Measurements from ENCODE around the gene NLRC3. TPM values are rescaled to one million over a fixed set of nuclear protein-coding genes. Genes with fewer than 3 reads are reported as not detected.
A peak's percentile ranks its signal among the peaks of the same experiment; 100 is the strongest.

NLRC3 gene
- total RNA-seq, 2 donors from 2014 or later, result 36.8 to 49.1 TPM

- Mint-ChIP-seq H3K4me3 (peak overlapping the region; percentile 90), H3K36me3 (ENCODE audit: low read depth) (peaks cover 20% of the 10 kb centered on the region), H3K27me3 (no peaks in the 10 kb centered on the region), H3K4me1 (peaks cover 7% of the 10 kb centered on the region), H3K9me3 (no peaks in the 10 kb centered on the region), H3K27ac (peak overlapping the region; percentile 76)
- no peak for ATAC-seq (replicated peaks)
Observed at GRCh38 chr16:3579776-3580175, 2.6 kb upstream of the NLRC3 start.

- Mint-ChIP-seq H3K9me3 (no peaks in the 10 kb centered on the region), H3K4me1 (peaks cover 7% of the 10 kb centered on the region), H3K36me3 (ENCODE audit: low read depth) (peaks cover 17% of the 10 kb centered on the region), H3K27me3 (no peaks in the 10 kb centered on the region), H3K27ac (peak overlapping the region; percentile 95), H3K4me3 (peak overlapping the region; percentile 90)
- peak; percentile 71 for ATAC-seq (replicated peaks)
Observed at GRCh38 chr16:3578610-3579551, 1.7 kb upstream of the NLRC3 start.

DNA sequence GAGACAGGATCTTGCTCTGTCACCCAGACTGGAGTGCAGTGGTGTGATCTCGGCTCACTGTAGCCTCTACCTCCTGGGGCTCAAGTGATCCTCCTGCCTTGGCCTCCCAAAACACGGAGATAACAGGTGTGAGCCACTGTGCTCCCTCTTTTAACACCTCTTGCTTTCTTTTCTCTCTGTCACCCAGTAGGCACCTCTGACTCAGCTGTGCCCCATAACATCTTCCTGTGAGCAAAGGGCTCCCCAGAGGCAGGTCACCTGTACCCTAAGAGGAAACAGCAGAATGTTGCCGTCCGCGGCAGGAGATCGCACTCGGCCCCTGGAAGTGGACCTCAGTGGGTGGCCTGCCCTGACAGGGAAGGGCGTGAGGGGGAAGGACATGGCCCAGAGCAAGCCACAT is 918 bp upstream of the NLRC3 start:
- peak; percentile 74 for ATAC-seq (replicated peaks)
- H3K27ac Mint-ChIP-seq, result peak overlapping the region; percentile 95
- no peaks in the 10 kb centered on the region for H3K9me3 Mint-ChIP-seq
- H3K36me3 Mint-ChIP-seq (ENCODE audit: low read depth), result peaks cover 13% of the 10 kb centered on the region
- peak overlapping the region; percentile 90 for H3K4me3 Mint-ChIP-seq
- H3K27me3 Mint-ChIP-seq, result no peaks in the 10 kb centered on the region
- peaks cover 7% of the 10 kb centered on the region for H3K4me1 Mint-ChIP-seq

DNA sequence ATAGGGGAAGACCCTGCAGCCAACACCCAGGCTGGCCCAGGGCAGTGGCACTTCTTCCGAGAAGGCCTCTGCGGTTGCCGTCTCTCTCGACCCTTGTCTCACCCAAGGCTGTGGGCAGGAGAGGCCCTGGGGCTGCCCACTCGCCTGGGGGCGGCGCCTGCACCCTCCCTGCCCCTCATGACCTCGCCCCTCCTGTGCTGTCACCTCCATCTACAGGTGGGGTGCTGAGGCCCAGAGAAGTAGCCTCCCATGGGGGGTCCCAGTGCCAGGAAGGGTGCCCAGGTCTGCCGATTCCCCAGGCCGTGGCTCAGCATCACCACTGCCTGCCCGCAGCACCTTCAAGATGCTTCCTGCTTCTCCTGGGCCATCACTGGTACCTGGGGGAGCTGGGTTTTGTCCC is 992 bp downstream of the NLRC3 start:
- H3K9me3 Mint-ChIP-seq, result no peaks in the 10 kb centered on the region
- peak overlapping the region; percentile 95 for H3K27ac Mint-ChIP-seq
- peak overlapping the region; percentile 90 for H3K4me3 Mint-ChIP-seq
- H3K4me1 Mint-ChIP-seq, result peaks cover 7% of the 10 kb centered on the region
- H3K27me3 Mint-ChIP-seq, result no peaks in the 10 kb centered on the region
- H3K36me3 Mint-ChIP-seq (ENCODE audit: low read depth), result peaks cover 26% of the 10 kb centered on the region
- ATAC-seq (replicated peaks), result peak; percentile 34

- ATAC-seq (replicated peaks), result no peak
- Mint-ChIP-seq H3K9me3 (no peaks in the 10 kb centered on the region), H3K27me3 (no peaks in the 10 kb centered on the region), H3K4me3 (peak overlapping the region; percentile 90), H3K36me3 (ENCODE audit: low read depth) (peaks cover 32% of the 10 kb centered on the region), H3K27ac (peak overlapping the region; percentile 95), H3K4me1 (peaks cover 7% of the 10 kb centered on the region)
Observed at GRCh38 chr16:3575491-3575890, 1.7 kb downstream of the NLRC3 start.

- no peak for ATAC-seq (replicated peaks)
- H3K36me3 Mint-ChIP-seq (ENCODE audit: low read depth), result peaks cover 43% of the 10 kb centered on the region
- peak overlapping the region; percentile 90 for H3K4me3 Mint-ChIP-seq
- H3K27ac Mint-ChIP-seq, result no peak overlapping the region
- no peaks in the 10 kb centered on the region for H3K27me3 Mint-ChIP-seq
- peaks cover 7% of the 10 kb centered on the region for H3K4me1 Mint-ChIP-seq
- H3K9me3 Mint-ChIP-seq, result no peaks in the 10 kb centered on the region
Observed at GRCh38 chr16:3574195-3574594, 3.0 kb downstream of the NLRC3 start.

DNA sequence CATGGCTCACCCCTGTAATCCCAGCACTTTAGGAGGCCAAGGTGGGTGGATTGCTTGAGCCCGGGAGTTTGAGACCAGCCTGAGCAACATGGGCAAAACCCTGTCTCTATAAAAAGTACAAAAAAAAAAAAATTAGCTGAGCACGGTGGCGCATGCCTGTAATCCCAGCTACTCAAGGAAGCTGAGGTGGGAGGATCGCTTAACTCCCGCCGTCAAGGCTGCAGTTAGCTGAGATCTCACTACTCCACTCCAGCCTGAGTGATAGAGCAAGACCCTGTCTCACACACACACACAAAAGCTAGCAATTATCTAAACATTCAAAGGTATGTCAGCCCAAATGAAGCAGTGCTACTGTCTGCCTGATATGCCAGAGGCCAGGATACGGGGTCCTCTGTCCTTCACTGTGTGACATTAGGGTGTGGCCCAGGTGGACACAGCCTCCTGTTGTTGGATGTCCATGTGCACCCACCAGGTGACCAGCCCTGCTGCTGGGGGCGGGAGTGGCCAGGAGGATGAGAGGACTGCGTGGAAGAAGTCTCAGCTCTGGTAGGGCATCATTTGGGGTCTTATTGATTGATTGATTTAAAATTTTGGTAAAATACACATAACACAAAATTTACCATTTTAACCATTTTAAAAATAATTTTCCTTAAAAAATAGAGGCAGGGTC is 3.9 kb downstream of the NLRC3 start:
- no peak for ATAC-seq (replicated peaks)
- Mint-ChIP-seq H3K27ac (no peak overlapping the region), H3K36me3 (ENCODE audit: low read depth) (peaks cover 51% of the 10 kb centered on the region), H3K9me3 (no peaks in the 10 kb centered on the region), H3K27me3 (no peaks in the 10 kb centered on the region), H3K4me3 (no peak overlapping the region), H3K4me1 (peaks cover 5% of the 10 kb centered on the region)

GRCh38 chr16:3570420-3571062 is 6.7 kb downstream of the NLRC3 start:
- no peak for ATAC-seq (replicated peaks)
- Mint-ChIP-seq H3K36me3 (ENCODE audit: low read depth) (peaks cover 53% of the 10 kb centered on the region), H3K9me3 (no peaks in the 10 kb centered on the region), H3K4me3 (no peak overlapping the region), H3K27me3 (no peaks in the 10 kb centered on the region), H3K27ac (peak overlapping the region; percentile 53), H3K4me1 (no peaks in the 10 kb centered on the region)

DNA sequence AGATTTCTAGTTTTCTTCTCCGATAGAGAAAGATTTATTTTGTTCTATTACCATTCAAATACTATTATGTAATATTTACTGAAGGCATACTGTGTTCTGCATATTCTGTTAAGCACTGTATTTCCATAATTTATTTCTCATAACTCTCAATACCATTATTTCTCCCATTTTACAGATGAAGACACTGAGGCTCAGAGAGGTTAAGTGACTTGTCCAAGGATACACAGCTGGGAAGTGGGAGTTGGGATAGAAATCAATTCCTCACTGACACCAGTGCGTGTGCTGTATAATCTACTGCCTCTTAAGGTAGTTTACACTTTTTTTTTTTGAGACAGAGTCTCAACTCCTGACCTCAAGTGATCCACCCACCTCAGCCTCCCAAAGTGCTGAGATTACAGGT is 7.4 kb downstream of the NLRC3 start:
- Mint-ChIP-seq H3K9me3 (no peaks in the 10 kb centered on the region), H3K36me3 (ENCODE audit: low read depth) (peaks cover 59% of the 10 kb centered on the region), H3K4me1 (no peaks in the 10 kb centered on the region), H3K4me3 (no peak overlapping the region), H3K27ac (peak overlapping the region; percentile 53), H3K27me3 (no peaks in the 10 kb centered on the region)
- no peak for ATAC-seq (replicated peaks)

GRCh38 chr16:3566990-3567389 is 10.2 kb downstream of the NLRC3 start:
- no peaks in the 10 kb centered on the region for H3K9me3 Mint-ChIP-seq
- no peak overlapping the region for H3K4me3 Mint-ChIP-seq
- ATAC-seq (replicated peaks), result no peak
- H3K4me1 Mint-ChIP-seq, result no peaks in the 10 kb centered on the region
- H3K27me3 Mint-ChIP-seq, result no peaks in the 10 kb centered on the region
- peaks cover 69% of the 10 kb centered on the region for H3K36me3 Mint-ChIP-seq (ENCODE audit: low read depth)
- H3K27ac Mint-ChIP-seq, result no peak overlapping the region

GRCh38 chr16:3564889-3565141 is 12.4 kb downstream of the NLRC3 start:
- no peak overlapping the region for H3K27ac Mint-ChIP-seq
- H3K36me3 Mint-ChIP-seq (ENCODE audit: low read depth), result peaks cover 67% of the 10 kb centered on the region
- ATAC-seq (replicated peaks), result no peak
- no peaks in the 10 kb centered on the region for H3K27me3 Mint-ChIP-seq
- no peaks in the 10 kb centered on the region for H3K9me3 Mint-ChIP-seq
- H3K4me3 Mint-ChIP-seq, result no peak overlapping the region
- no peaks in the 10 kb centered on the region for H3K4me1 Mint-ChIP-seq

DNA sequence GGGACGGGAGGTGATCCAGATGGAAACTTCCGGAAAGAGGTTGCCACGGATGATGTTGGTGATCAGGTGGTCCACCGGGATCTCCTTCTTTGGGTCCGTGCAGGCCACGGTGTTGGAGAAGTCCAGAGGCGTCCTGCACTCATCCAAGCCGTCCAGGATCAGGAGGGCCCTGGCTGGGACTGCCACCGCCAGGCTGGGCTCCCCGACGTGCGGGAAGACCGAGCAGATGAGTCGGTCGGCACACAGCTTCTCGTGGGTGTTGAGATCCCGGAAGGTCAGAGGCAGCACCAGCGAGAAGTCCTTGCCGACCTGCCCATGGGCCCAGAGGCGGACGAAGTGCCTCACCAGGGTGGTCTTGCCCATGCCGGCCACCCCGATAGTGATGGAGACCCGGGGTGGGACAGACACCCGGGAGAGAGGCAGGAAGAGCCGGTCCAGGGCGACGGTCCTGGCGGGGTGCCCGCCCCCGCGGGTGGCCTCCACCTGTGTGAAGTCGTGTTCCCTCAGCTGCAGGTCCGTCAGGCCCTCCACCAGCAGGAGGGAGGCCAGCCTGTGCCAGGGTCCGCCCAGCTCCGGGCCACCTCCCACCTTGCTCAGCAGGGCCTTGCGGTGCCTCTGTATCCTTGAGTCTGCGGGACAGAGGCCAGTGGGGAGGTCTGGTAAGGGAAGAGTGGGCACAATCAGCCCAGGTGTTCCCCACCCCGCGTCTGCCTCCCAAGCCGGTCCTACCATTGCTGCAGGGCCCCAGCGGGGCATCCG is 12.9 kb downstream of the NLRC3 start:
- Mint-ChIP-seq H3K27me3 (no peaks in the 10 kb centered on the region), H3K9me3 (no peaks in the 10 kb centered on the region), H3K4me1 (no peaks in the 10 kb centered on the region), H3K27ac (no peak overlapping the region), H3K4me3 (no peak overlapping the region), H3K36me3 (ENCODE audit: low read depth) (peaks cover 66% of the 10 kb centered on the region)
- ATAC-seq (replicated peaks), result no peak

DNA sequence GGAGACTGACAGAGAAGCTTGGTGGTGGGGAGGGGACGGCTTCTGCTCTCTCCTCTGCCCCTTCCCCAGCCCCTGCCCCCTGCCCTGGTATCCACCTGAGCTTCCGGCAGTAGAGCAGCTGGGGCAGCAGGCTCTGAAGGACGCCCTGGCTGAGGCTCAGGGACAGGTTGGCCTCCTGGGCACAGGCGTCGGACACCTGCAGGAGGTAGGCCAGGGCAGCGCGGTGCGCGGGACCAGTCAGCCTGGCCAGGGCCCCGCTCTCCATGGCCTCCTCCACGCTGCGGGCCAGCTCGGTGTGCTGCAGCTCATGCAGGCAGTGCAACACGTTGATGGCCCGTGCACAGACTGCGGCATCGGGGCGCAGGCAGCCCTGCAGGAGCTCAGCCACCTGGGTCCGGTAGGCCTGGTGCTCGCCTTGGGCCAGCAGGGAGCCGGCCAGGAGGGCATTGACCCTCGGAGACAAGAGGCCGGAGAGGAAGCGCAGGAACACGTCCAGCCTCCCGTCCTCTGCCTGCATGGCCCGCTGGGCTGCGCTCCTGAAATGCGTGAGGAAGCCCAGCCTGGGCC is 14.2 kb downstream of the NLRC3 start:
- no peak overlapping the region for H3K4me3 Mint-ChIP-seq
- H3K4me1 Mint-ChIP-seq, result no peaks in the 10 kb centered on the region
- no peaks in the 10 kb centered on the region for H3K9me3 Mint-ChIP-seq
- H3K27ac Mint-ChIP-seq, result no peak overlapping the region
- ATAC-seq (replicated peaks), result no peak
- no peaks in the 10 kb centered on the region for H3K27me3 Mint-ChIP-seq
- peaks cover 69% of the 10 kb centered on the region for H3K36me3 Mint-ChIP-seq (ENCODE audit: low read depth)

DNA sequence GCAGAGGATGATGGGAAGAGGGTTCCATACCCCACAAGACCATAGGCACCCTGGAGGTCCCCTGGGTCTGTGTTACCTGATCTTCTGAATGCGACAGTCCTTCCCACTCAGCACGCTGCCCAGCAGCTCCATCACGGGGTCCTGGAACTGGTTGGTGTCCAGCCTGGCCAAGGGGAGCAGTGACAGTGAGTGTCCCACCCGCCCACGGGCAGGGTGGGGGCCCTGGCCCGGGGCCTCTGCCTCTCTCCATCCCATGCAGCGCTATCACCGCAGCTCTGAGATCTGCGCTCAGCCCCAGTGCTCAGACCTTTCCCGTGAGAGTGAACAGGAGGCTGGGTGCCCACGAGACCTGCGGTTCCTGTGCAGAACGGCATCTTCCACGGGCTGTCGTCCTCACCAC is 15.6 kb downstream of the NLRC3 start:
- ATAC-seq (replicated peaks), result no peak
- H3K27me3 Mint-ChIP-seq, result no peaks in the 10 kb centered on the region
- H3K4me3 Mint-ChIP-seq, result no peak overlapping the region
- H3K4me1 Mint-ChIP-seq, result no peaks in the 10 kb centered on the region
- no peaks in the 10 kb centered on the region for H3K9me3 Mint-ChIP-seq
- H3K36me3 Mint-ChIP-seq (ENCODE audit: low read depth), result peaks cover 79% of the 10 kb centered on the region
- H3K27ac Mint-ChIP-seq, result no peak overlapping the region
